ES-I3 (cell line): ENCODE data around the gene FERMT3.

Source experiments
- H3K36me3 ChIP-seq: 2 replicates; pipeline ENCODE4 v1.6.1; 2013; ENCODE audit warnings: mild to moderate bottlenecking, low read length, control low read depth, moderate library complexity; ENCODE audit not compliant: insufficient read depth
- H3K4me1 ChIP-seq: 2 replicates; pipeline ENCODE4 v1.6.1; 2013; ENCODE audit warnings: mild to moderate bottlenecking, control low read depth, low read length; ENCODE audit not compliant: insufficient read depth
- H3K9ac ChIP-seq: 2 replicates; pipeline ENCODE4 v1.6.1; 2013; ENCODE audit warnings: low read depth, mild to moderate bottlenecking, low read length, moderate library complexity
- H3K9me3 ChIP-seq: 2 replicates; pipeline ENCODE4 v1.6.1; 2013; ENCODE audit warnings: mild to moderate bottlenecking, low read length, moderate library complexity; ENCODE audit not compliant: control insufficient read depth, insufficient read depth

FERMT3 gene

GRCh38 chr11:64249563-64250414 lies 43.3 kb downstream of the FERMT3 start:
- Histone ChIP-seq H3K36me3 (no peaks in the 10 kb centered on the region), H3K9ac (no peak overlapping the region), H3K9me3 (no peaks in the 10 kb centered on the region), H3K4me1 (peaks cover 30% of the 10 kb centered on the region)

- Histone ChIP-seq H3K36me3 (no peaks in the 10 kb centered on the region), H3K9me3 (no peaks in the 10 kb centered on the region), H3K4me1 (peaks cover 30% of the 10 kb centered on the region), H3K9ac (peak overlapping the region; percentile 82)
Measured at GRCh38 chr11:64250415-64251015, 44.0 kb downstream of the FERMT3 start.

DNA sequence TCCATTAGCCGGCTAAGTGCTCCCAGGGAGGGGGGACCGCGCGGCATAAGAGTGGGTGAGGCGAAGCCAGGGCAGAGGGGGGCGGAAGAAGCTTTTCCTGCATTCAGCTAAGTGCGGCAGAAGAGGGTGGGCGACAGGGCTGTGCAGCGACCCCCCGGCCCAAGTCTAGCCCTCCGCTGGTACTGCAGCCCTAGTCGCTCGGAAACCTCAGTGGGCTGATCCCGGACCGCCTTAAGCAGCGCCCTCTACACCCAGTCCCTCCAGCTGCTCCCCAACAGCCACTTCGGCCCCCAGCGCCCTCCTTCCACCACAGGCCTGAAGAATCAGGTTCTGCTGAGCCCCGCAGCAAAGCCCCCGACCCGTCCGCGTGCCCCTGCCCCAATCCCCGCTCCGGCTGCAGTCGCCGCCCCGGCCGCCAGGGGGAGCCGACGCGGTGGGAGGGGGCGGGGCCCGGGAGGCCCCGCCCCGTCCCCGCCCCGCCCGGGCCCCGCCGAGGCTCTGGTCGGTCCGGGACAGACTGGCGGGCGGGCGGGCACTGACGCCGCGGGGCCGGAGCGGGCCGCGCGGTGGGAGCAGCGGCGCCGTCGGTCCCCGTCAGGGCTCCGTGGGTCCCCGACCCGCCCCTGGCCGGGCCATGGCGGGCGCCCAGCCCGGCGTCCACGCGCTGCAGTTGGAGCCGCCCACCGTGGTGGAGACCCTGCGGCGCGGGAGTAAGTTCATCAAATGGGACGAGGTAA lies 44.7 kb downstream of the FERMT3 start, which contains the start of gene PLCB3:
TSS of gene PLCB3 (plus strand) at position 515 of the 737 bp plus-strand sequence. CDS start at position 635, 120 bp downstream.
- H3K36me3 ChIP-seq: peaks cover 4% of the 10 kb centered on the region
- H3K4me1 ChIP-seq: peaks cover 30% of the 10 kb centered on the region
- no peaks in the 10 kb centered on the region for H3K9me3 ChIP-seq
- peak within 1 kb of the TSS; percentile 82 for H3K9ac ChIP-seq

- peaks cover 30% of the 10 kb centered on the region for H3K4me1 ChIP-seq
- no peaks in the 10 kb centered on the region for H3K9me3 ChIP-seq
- peaks cover 7% of the 10 kb centered on the region for H3K36me3 ChIP-seq
- H3K9ac ChIP-seq: peak overlapping the region; percentile 82
Measured at GRCh38 chr11:64251753-64252002, 45.2 kb downstream of the FERMT3 start.

- H3K36me3 ChIP-seq: peaks cover 7% of the 10 kb centered on the region
- H3K9ac ChIP-seq: peak overlapping the region; percentile 82
- peaks cover 30% of the 10 kb centered on the region for H3K4me1 ChIP-seq
- H3K9me3 ChIP-seq: no peaks in the 10 kb centered on the region
Measured at GRCh38 chr11:64252003-64252872, 45.7 kb downstream of the FERMT3 start.

GRCh38 chr11:64253043-64253442 lies 46.5 kb downstream of the FERMT3 start:
- H3K9ac ChIP-seq: no peak overlapping the region
- no peaks in the 10 kb centered on the region for H3K9me3 ChIP-seq
- peaks cover 27% of the 10 kb centered on the region for H3K4me1 ChIP-seq
- H3K36me3 ChIP-seq: peaks cover 7% of the 10 kb centered on the region

GRCh38 chr11:64253481-64253880 lies 47.0 kb downstream of the FERMT3 start:
- peaks cover 23% of the 10 kb centered on the region for H3K4me1 ChIP-seq
- H3K36me3 ChIP-seq: peaks cover 7% of the 10 kb centered on the region
- H3K9ac ChIP-seq: no peak overlapping the region
- no peaks in the 10 kb centered on the region for H3K9me3 ChIP-seq

DNA sequence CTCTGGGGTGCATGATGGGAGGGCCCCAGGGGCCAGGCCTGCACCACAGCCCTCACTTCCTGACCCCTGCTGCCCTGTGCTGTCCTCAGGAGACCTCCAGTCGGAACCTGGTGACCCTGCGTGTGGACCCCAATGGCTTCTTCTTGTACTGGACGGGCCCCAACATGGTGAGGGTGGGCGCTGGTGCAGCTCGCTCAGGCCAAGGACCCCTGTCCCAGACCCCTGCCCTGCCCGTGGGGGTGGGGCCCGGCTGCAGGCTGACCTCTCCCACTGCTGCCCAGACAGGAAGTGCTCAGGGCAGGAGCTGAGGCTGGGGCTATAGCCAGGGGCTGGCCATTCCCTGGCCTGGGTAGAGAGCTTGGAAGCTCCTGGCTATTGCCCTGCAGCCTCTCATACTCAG lies 47.8 kb downstream of the FERMT3 start:
- no peaks in the 10 kb centered on the region for H3K9me3 ChIP-seq
- H3K4me1 ChIP-seq: peaks cover 16% of the 10 kb centered on the region
- H3K36me3 ChIP-seq: peaks cover 7% of the 10 kb centered on the region
- H3K9ac ChIP-seq: no peak overlapping the region

- H3K4me1 ChIP-seq: peaks cover 6% of the 10 kb centered on the region; the same call in 1 of the 2 replicates
- no peak overlapping the region for H3K9ac ChIP-seq
- peaks cover 7% of the 10 kb centered on the region for H3K36me3 ChIP-seq
- no peaks in the 10 kb centered on the region for H3K9me3 ChIP-seq
Measured at GRCh38 chr11:64255135-64256128, 48.9 kb downstream of the FERMT3 start.

DNA sequence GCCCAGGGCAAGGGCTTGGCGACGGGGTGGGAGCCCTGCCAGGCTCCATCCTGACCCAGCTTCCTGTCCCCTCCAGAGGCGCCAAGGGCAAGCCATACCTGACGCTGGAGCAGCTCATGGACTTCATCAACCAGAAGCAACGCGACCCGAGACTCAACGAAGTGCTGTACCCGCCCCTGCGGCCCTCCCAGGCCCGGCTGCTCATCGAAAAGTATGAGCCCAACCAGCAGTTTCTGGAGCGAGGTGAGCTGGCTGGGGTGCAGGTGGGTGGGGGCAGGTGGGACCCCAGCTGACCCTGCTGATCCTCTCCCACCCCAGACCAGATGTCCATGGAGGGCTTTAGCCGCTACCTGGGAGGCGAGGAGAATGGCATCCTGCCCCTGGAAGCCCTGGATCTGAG lies 49.8 kb downstream of the FERMT3 start:
- H3K9ac ChIP-seq: no peak overlapping the region
- no peaks in the 10 kb centered on the region for H3K9me3 ChIP-seq
- H3K36me3 ChIP-seq: peaks cover 7% of the 10 kb centered on the region
- 0 out of 2 replicates have a peak, but pooled peaks cover 3% of the 10 kb centered on the region for H3K4me1 ChIP-seq

GRCh38 chr11:64258356-64258755 lies 51.8 kb downstream of the FERMT3 start:
- no peak overlapping the region for H3K9ac ChIP-seq
- peaks cover 3% of the 10 kb centered on the region; the same call in 1 of the 2 replicates for H3K4me1 ChIP-seq
- H3K9me3 ChIP-seq: no peaks in the 10 kb centered on the region
- peaks cover 11% of the 10 kb centered on the region for H3K36me3 ChIP-seq

GRCh38 chr11:64258946-64259532 lies 52.5 kb downstream of the FERMT3 start:
- no peak overlapping the region for H3K9ac ChIP-seq
- H3K4me1 ChIP-seq: peaks cover 9% of the 10 kb centered on the region; the same call in 1 of the 2 replicates
- H3K9me3 ChIP-seq: no peaks in the 10 kb centered on the region
- H3K36me3 ChIP-seq: peaks cover 11% of the 10 kb centered on the region
